HEK293 (cell line): ENCODE data around the gene ICE2.

Experiments used
- BCL6B ChIP-seq: fragments of 450-650 bp; formaldehyde crosslinking; IDR thresholded peaks from 2 replicates; pipeline ENCODE4 v1.5.1; 2017; ENCODE audit warnings: missing biosample characterization, missing genetic modification characterization
- PATZ1 ChIP-seq: fragments of 450-650 bp; formaldehyde crosslinking; IDR thresholded peaks from 2 replicates; pipeline ENCODE4 v1.5.1; 2016; ENCODE audit warnings: missing biosample characterization, missing genetic modification characterization
- PRDM6 ChIP-seq: fragments of 450-650 bp; formaldehyde crosslinking; IDR thresholded peaks from 2 replicates; pipeline ENCODE4 v1.5.1; 2017; ENCODE audit warnings: missing biosample characterization, missing genetic modification characterization
- SP7 ChIP-seq: fragments of 450-650 bp; formaldehyde crosslinking; IDR thresholded peaks from 2 replicates; pipeline ENCODE4 v1.5.1; 2016; ENCODE audit warnings: missing biosample characterization, missing genetic modification characterization
- TSHZ1 ChIP-seq: fragments of 450-650 bp; formaldehyde crosslinking; IDR thresholded peaks from 2 replicates; pipeline ENCODE4 v1.5.1; 2016; ENCODE audit warnings: missing biosample characterization, missing genetic modification characterization, borderline replicate concordance
- ZBTB6 ChIP-seq: fragments of 450-650 bp; formaldehyde crosslinking; IDR thresholded peaks from 2 replicates; pipeline ENCODE4 v1.5.1; 2017; ENCODE audit warnings: missing biosample characterization, missing genetic modification characterization
- ZIC2 ChIP-seq: fragments of 450-650 bp; formaldehyde crosslinking; IDR thresholded peaks from 2 replicates; pipeline ENCODE4 v1.5.1; 2016; ENCODE audit warnings: missing biosample characterization, missing genetic modification characterization
- ZNF112 ChIP-seq: fragments of 450-650 bp; formaldehyde crosslinking; IDR thresholded peaks from 2 replicates; pipeline ENCODE4 v1.5.0; 2017; ENCODE audit warnings: missing biosample characterization, missing genetic modification characterization
- ZNF18 ChIP-seq: fragments of 450-650 bp; formaldehyde crosslinking; IDR thresholded peaks from 2 replicates; pipeline ENCODE4 v1.5.1; 2016; ENCODE audit warnings: missing biosample characterization, missing genetic modification characterization
- ZNF202 ChIP-seq: fragments of 450-650 bp; formaldehyde crosslinking; IDR thresholded peaks from 2 replicates; pipeline ENCODE4 v1.5.1; 2016; ENCODE audit warnings: missing biosample characterization, missing genetic modification characterization, borderline replicate concordance
- ZNF223 ChIP-seq: fragments of 450-650 bp; formaldehyde crosslinking; IDR thresholded peaks from 2 replicates; pipeline ENCODE4 v1.5.1; 2016; ENCODE audit warnings: missing biosample characterization, missing genetic modification characterization
- ZNF239 ChIP-seq: fragments of 450-650 bp; formaldehyde crosslinking; IDR thresholded peaks from 2 replicates; pipeline ENCODE4 v1.5.1; 2016; ENCODE audit warnings: missing biosample characterization, missing genetic modification characterization
- ZNF311 ChIP-seq: fragments of 450-650 bp; formaldehyde crosslinking; IDR thresholded peaks from 2 replicates; pipeline ENCODE4 v1.5.1; 2017; ENCODE audit warnings: missing biosample characterization, missing genetic modification characterization, borderline replicate concordance
- ZNF354C ChIP-seq: fragments of 450-650 bp; formaldehyde crosslinking; IDR thresholded peaks from 2 replicates; pipeline ENCODE4 v1.5.1; 2016; ENCODE audit warnings: missing biosample characterization, missing genetic modification characterization, low read depth, borderline replicate concordance
- ZNF366 ChIP-seq: fragments of 450-650 bp; formaldehyde crosslinking; conservative IDR thresholded peaks from 2 replicates; pipeline ENCODE4 v1.5.1; 2016; ENCODE audit warnings: missing biosample characterization, missing genetic modification characterization
- ZNF449 ChIP-seq: fragments of 450-650 bp; formaldehyde crosslinking; IDR thresholded peaks from 2 replicates; pipeline ENCODE4 v1.5.1; 2017; ENCODE audit warnings: missing biosample characterization, mild to moderate bottlenecking, missing genetic modification characterization, moderate library complexity
- ZNF513 ChIP-seq: fragments of 450-650 bp; IDR thresholded peaks from 2 replicates; pipeline ENCODE4 v1.5.1; 2018; ENCODE audit warnings: missing biosample characterization, missing genetic modification characterization
- ZNF629 ChIP-seq: fragments of 450-650 bp; formaldehyde crosslinking; IDR thresholded peaks from 2 replicates; pipeline ENCODE4 v1.5.1; 2017; ENCODE audit warnings: missing biosample characterization, missing genetic modification characterization
- ZNF670 ChIP-seq: fragments of 450-650 bp; formaldehyde crosslinking; IDR thresholded peaks from 2 replicates; pipeline ENCODE4 v1.5.1; 2016; ENCODE audit warnings: missing biosample characterization, missing genetic modification characterization, low read depth
- ZNF677 ChIP-seq: fragments of 450-650 bp; IDR thresholded peaks from 2 replicates; pipeline ENCODE4 v1.5.0; 2018; ENCODE audit warnings: missing biosample characterization, mild to moderate bottlenecking, missing genetic modification characterization, moderate library complexity
- ZNF76 ChIP-seq: fragments of 450-650 bp; formaldehyde crosslinking; IDR thresholded peaks from 2 replicates; pipeline ENCODE4; 2016; ENCODE audit warnings: low read depth, missing biosample characterization, missing genetic modification characterization, borderline replicate concordance
- ZNF791 ChIP-seq: fragments of 450-650 bp; formaldehyde crosslinking; IDR thresholded peaks from 2 replicates; pipeline ENCODE4 v1.5.1; 2016; ENCODE audit warnings: missing biosample characterization, missing genetic modification characterization

The ICE2 gene

GRCh38 chr15:60371175-60372051 lies 107.5 kb downstream of the ICE2 start (continued):
- TF ChIP-seq ZNF18 (tag by site-specific recombination) (no peak), PATZ1 (tag by site-specific recombination) (no peak), ZNF629 (no peak), ZIC2 (tag by site-specific recombination) (peak; percentile 51; the same call in 1 of the 2 replicates), ZNF112 (tag by site-specific recombination) (no peak), ZNF354C (tag by site-specific recombination) (no peak), ZNF670 (tag by site-specific recombination) (no peak), ZNF677 (no peak), BCL6B (tag by site-specific recombination) (no peak), ZNF202 (tag by site-specific recombination) (no peak), ZNF239 (tag by site-specific recombination) (no peak), ZNF223 (no peak), ZNF76 (tag by site-specific recombination) (no peak), ZNF791 (tag by site-specific recombination) (no peak), PRDM6 (tag by site-specific recombination) (peak; percentile 30; the same call in 1 of the 2 replicates), TSHZ1 (tag by site-specific recombination) (0 out of 2 replicates have a peak, but pooled peaks have one; percentile 23), ZNF366 (tag by site-specific recombination) (no peak), ZNF311 (tag by site-specific recombination) (no peak), SP7 (peak; percentile 79), ZNF449 (tag by site-specific recombination) (no peak), ZBTB6 (tag by site-specific recombination) (0 out of 2 replicates have a peak, but pooled peaks have one; percentile 48), ZNF513 (tag by site-specific recombination) (no peak)
